HepG2 (cell line): ENCODE measurements around the gene DAG1. TPM values are rescaled to one million over a fixed set of nuclear protein-coding genes. Genes with fewer than 3 reads are reported as not detected.

Experiments
- ATAD3A ChIP-seq: sonication (generic); formaldehyde crosslinking; IDR thresholded peaks from 2 replicates; pipeline ENCODE4 v1.4.0; 2020; ENCODE audit warnings: missing genetic modification reagents
- ATF7 ChIP-seq, 2 experiments: fragments of 450-650 bp in 1 of 2; sonication (generic) in 1 of 2; formaldehyde crosslinking in 1 of 2; IDR thresholded peaks; 2 replicates each; pipeline versions ENCODE4 v1.4.0 to v1.6.1; 2016 to 2020; ENCODE audit warnings: antibody characterized with exemption in 1 of 2, mild to moderate bottlenecking in 1 of 2, missing genetic modification reagents in 1 of 2
- HNF4A ChIP-seq: sonication (generic); formaldehyde crosslinking; IDR thresholded peaks from 2 replicates; pipeline ENCODE4 v1.4.0; 2020; ENCODE audit warnings: missing genetic modification reagents
- HNF4G ChIP-seq, 2 experiments: sonication (generic) in 1 of 2; formaldehyde crosslinking in 1 of 2; IDR thresholded peaks; 2 replicates each; pipeline versions ENCODE4 v1.4.0 to v1.6.1; 2011 to 2020; ENCODE audit warnings: borderline replicate concordance in 2 of 2, low read depth in 2 of 2, mild to moderate bottlenecking in 2 of 2, low read length in 1 of 2, missing genetic modification reagents in 1 of 2, moderate library complexity in 1 of 2
- IKZF4 ChIP-seq: sonication (generic); formaldehyde crosslinking; IDR thresholded peaks from 2 replicates; pipeline ENCODE4 v1.5.1; 2020; ENCODE audit warnings: borderline replicate concordance, mild to moderate bottlenecking, low read depth, missing genetic modification reagents; ENCODE audit errors: not compliant biosample characterization
- JDP2 ChIP-seq: sonication (generic); formaldehyde crosslinking; IDR thresholded peaks from 2 replicates; pipeline ENCODE4 v1.8.1; 2022; ENCODE audit warnings: missing genetic modification reagents, borderline replicate concordance
- KLF11 ChIP-seq: IDR thresholded peaks from 2 replicates; pipeline ENCODE4 v1.6.1; 2016; ENCODE audit warnings: missing compliant biosample characterization
- MTA1 ChIP-seq: sonication (generic); formaldehyde crosslinking; IDR thresholded peaks from 2 replicates; pipeline ENCODE4 v1.4.0; 2020; ENCODE audit warnings: missing genetic modification reagents, mild to moderate bottlenecking, borderline replicate concordance
- NFYB ChIP-seq: sonication (generic); formaldehyde crosslinking; IDR thresholded peaks from 2 replicates; pipeline ENCODE4 v1.4.0; 2020; ENCODE audit warnings: missing genetic modification reagents
- NR2F6 ChIP-seq, 2 experiments: IDR thresholded peaks; 2 replicates each; pipeline ENCODE4 v1.6.1; 2016; ENCODE audit warnings: antibody characterized with exemption in 1 of 2, mild to moderate bottlenecking in 1 of 2
- NR3C1 ChIP-seq: sonication (generic); formaldehyde crosslinking; IDR thresholded peaks from 2 replicates; pipeline ENCODE4 v1.4.0; 2020; ENCODE audit warnings: missing genetic modification reagents
- PRDM15 ChIP-seq: sonication (generic); formaldehyde crosslinking; IDR thresholded peaks from 2 replicates; pipeline ENCODE4 v1.4.0; 2020; ENCODE audit warnings: missing genetic modification reagents
- RFXANK ChIP-seq: IDR thresholded peaks from 2 replicates; pipeline ENCODE4 v1.6.1; 2016
- TMF1 ChIP-seq: sonication (generic); formaldehyde crosslinking; IDR thresholded peaks from 2 replicates; pipeline ENCODE4 v1.8.1; 2022; ENCODE audit warnings: low read depth, missing genetic modification reagents
- ZNF138 ChIP-seq: sonication (generic); formaldehyde crosslinking; IDR thresholded peaks from 2 replicates; pipeline ENCODE4 v1.5.0; 2020; ENCODE audit warnings: mild to moderate bottlenecking, low read depth, missing genetic modification reagents
- ZNF234 ChIP-seq: sonication (generic); formaldehyde crosslinking; conservative IDR thresholded peaks from 2 replicates; pipeline ENCODE4 v1.5.1; 2020; ENCODE audit warnings: mild to moderate bottlenecking, missing genetic modification reagents
- ZNF607 ChIP-seq: sonication (generic); formaldehyde crosslinking; IDR thresholded peaks from 2 replicates; pipeline ENCODE4 v1.5.1; 2020; ENCODE audit warnings: missing genetic modification reagents, mild to moderate bottlenecking, borderline replicate concordance
- polyA plus RNA-seq, 8 experiments: library from polyadenylated mRNA; depleted of rRNA in 3 of 8; stranded (reverse) in 7 of 8; unstranded in 1 of 8; fragments of >200 nt; fragmentation: Illumina TruSeq in 4 of 8; extraction: Trizol in 4 of 8; gene quantifications; 2 replicates each; pipeline versions ENCODE4 v1.2.1 to v1.2.3, GENCODE V29; 2011 to 2016; ENCODE audit warnings: low read depth in 4 of 8, missing spikeins in 1 of 8, mixed read lengths in 1 of 8; ENCODE audit not compliant: insufficient read depth in 1 of 8
- total RNA-seq, 5 experiments: library from RNA; depleted of rRNA; stranded (reverse); fragments of >200 nt; fragmentation: Illumina TruSeq; extraction: Trizol; gene quantifications; 2 replicates each; pipeline ENCODE4 v1.2.3, GENCODE V29; 2016; ENCODE audit warnings: low read depth in 1 of 5
- TF ChIP-seq, protein P1 (sequence below): sonication (generic); formaldehyde crosslinking; IDR thresholded peaks from 2 replicates; pipeline ENCODE4 v1.4.0; 2020; ENCODE audit warnings: missing genetic modification reagents, borderline replicate concordance

DAG1 gene
- total and polyA plus RNA-seq, 2 of the 13 experiments (the other 11 are each of a cell fraction or from before 2014, with no cell fraction given), result 47.3 to 50.4 TPM

- TF ChIP-seq, protein P1, sequence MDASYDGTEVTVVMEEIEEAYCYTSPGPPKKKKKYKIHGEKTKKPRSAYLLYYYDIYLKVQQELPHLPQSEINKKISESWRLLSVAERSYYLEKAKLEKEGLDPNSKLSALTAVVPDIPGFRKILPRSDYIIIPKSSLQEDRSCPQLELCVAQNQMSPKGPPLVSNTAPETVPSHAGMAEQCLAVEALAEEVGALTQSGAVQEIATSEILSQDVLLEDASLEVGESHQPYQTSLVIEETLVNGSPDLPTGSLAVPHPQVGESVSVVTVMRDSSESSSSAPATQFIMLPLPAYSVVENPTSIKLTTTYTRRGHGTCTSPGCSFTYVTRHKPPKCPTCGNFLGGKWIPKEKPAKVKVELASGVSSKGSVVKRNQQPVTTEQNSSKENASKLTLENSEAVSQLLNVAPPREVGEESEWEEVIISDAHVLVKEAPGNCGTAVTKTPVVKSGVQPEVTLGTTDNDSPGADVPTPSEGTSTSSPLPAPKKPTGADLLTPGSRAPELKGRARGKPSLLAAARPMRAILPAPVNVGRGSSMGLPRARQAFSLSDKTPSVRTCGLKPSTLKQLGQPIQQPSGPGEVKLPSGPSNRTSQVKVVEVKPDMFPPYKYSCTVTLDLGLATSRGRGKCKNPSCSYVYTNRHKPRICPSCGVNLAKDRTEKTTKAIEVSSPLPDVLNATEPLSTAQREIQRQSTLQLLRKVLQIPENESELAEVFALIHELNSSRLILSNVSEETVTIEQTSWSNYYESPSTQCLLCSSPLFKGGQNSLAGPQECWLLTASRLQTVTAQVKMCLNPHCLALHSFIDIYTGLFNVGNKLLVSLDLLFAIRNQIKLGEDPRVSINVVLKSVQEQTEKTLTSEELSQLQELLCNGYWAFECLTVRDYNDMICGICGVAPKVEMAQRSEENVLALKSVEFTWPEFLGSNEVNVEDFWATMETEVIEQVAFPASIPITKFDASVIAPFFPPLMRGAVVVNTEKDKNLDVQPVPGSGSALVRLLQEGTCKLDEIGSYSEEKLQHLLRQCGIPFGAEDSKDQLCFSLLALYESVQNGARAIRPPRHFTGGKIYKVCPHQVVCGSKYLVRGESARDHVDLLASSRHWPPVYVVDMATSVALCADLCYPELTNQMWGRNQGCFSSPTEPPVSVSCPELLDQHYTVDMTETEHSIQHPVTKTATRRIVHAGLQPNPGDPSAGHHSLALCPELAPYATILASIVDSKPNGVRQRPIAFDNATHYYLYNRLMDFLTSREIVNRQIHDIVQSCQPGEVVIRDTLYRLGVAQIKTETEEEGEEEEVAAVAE (CRISPR knock-in tag), result no peak
- TF ChIP-seq MTA1, result no peak
- TF ChIP-seq HNF4G (IDR thresholded peaks at IDR 0.05; ENCODE audit: borderline replicate concordance, low read depth, low read length), result 0 out of 2 replicates have a peak, but pooled peaks have one; percentile 14
- TF ChIP-seq HNF4G (CRISPR knock-in tag; IDR thresholded peaks at IDR 0.05; ENCODE audit: borderline replicate concordance, low read depth), result no peak
- no peak for TF ChIP-seq ATF7 (IDR thresholded peaks at IDR 0.05)
- TF ChIP-seq ATF7 (CRISPR knock-in tag; IDR thresholded peaks at IDR 0.05), result no peak
- TF ChIP-seq HNF4A (CRISPR knock-in tag), result peak; percentile 10; the same call in 1 of the 2 replicates
- no peak for TF ChIP-seq RFXANK (CRISPR knock-in tag)
- TF ChIP-seq ZNF607 (CRISPR knock-in tag), result no peak
- no peak for TF ChIP-seq ZNF234 (CRISPR knock-in tag)
- TF ChIP-seq KLF11 (CRISPR knock-in tag), result no peak
- no peak for TF ChIP-seq NFYB (CRISPR knock-in tag)
- TF ChIP-seq ZNF138, result no peak
- no peak for TF ChIP-seq ATAD3A (CRISPR knock-in tag)
- no peak for TF ChIP-seq NR3C1 (CRISPR knock-in tag)
- no peak for TF ChIP-seq JDP2
- no peak for TF ChIP-seq TMF1 (CRISPR knock-in tag)
- TF ChIP-seq NR2F6 (IDR thresholded peaks at IDR 0.05), result peak; percentile 53
- TF ChIP-seq NR2F6 (CRISPR knock-in tag; IDR thresholded peaks at IDR 0.05), result no peak
- no peak for TF ChIP-seq IKZF4
- no peak for TF ChIP-seq PRDM15
Observed at GRCh38 chr3:49535971-49536874, 66.2 kb downstream of the DAG1 start (continued).
